Measurements from ENCODE around the gene OR8D1. TPM values are rescaled to one million over a fixed set of nuclear protein-coding genes. Genes with fewer than 3 reads are reported as not detected.
A peak's percentile ranks its signal among the peaks of the same experiment; 100 is the strongest.
"Not testable (repeated sequence)": the region's sequence is repeated elsewhere in the genome, so short reads cannot be mapped to it uniquely, and the experiment has no call there.

The OR8D1 gene
- polyA plus RNA-seq, 3 donors, result not detected

- H2AFZ ChIP-seq (ENCODE audit: insufficient read depth, low read depth, low read length, poor library complexity, severe bottlenecking); H3K36me3 ChIP-seq (replicated peaks in 1 of 2; ENCODE audit: control insufficient read depth in 1 of 2, insufficient read depth in 2 of 2, low read length in 2 of 2); H3K9me3 Mint-ChIP-seq; H4K20me1 ChIP-seq (ENCODE audit: insufficient read depth, low read length); H3K79me2 ChIP-seq (ENCODE audit: insufficient read depth, low read length); H3K4me3 Mint-ChIP-seq; H3K9me3 ChIP-seq (replicated peaks in 1 of 2; ENCODE audit: control insufficient read depth in 1 of 2, insufficient read depth in 1 of 2, low read length in 2 of 2); intact Hi-C loops (cut with micrococcal nuclease); H3K9ac ChIP-seq (ENCODE audit: insufficient read depth, low read length, poor library complexity, severe bottlenecking); H3K4me1 Mint-ChIP-seq; H3K27ac ChIP-seq (ENCODE audit: low read depth in 1 of 2, low read length in 2 of 2); H3K27me3 Mint-ChIP-seq (ENCODE audit: low read depth in 3 of 3); H3K27me3 ChIP-seq (ENCODE audit: control insufficient read depth in 2 of 2, insufficient read depth in 2 of 2, low read length in 2 of 2); H3K4me2 ChIP-seq (replicated peaks; ENCODE audit: extremely low read depth, low read length, poor library complexity, severe bottlenecking); H3K36me3 Mint-ChIP-seq; H3K4me1 ChIP-seq (ENCODE audit: control insufficient read depth in 1 of 2, insufficient read depth in 2 of 2, low read length in 2 of 2); H3K4me3 ChIP-seq (replicated peaks in 1 of 3; ENCODE audit: low read depth in 2 of 3, low read length in 3 of 3): not testable (repeated sequence)
- H3K27ac Mint-ChIP-seq, result peak overlapping the region in 3 of 7 donors; percentile 50 to 90 (median 77)
- no CpG with 5 or more reads among the region's 4 CpGs for WGBS (ENCODE audit: insufficient coverage)
- DNase-seq, result peak; percentile 28 to 61 (median 30)
These were observed 48.7 kb downstream of the OR8D1 start for GRCh38 chr11:124265041-124265440.

GRCh38 chr11:124256076-124256475, 57.7 kb downstream of the OR8D1 start, which contains the start of gene OR8G5:
TSS of gene OR8G5 (plus strand) at chr11:124256376. CDS start at chr11:124264932, 8,556 bp downstream.
- Histone ChIP-seq H3K27me3 (ENCODE audit: control insufficient read depth in 2 of 2, insufficient read depth in 2 of 2, low read length in 2 of 2) (no peaks in the 10 kb centered on the region), H3K4me3 (replicated peaks in 1 of 3; ENCODE audit: low read depth in 2 of 3, low read length in 3 of 3) (no peak within 1 kb of the TSS), H3K9me3 (replicated peaks in 1 of 2; ENCODE audit: control insufficient read depth in 1 of 2, insufficient read depth in 1 of 2, low read length in 2 of 2) (no peaks in the 10 kb centered on the region), H3K79me2 (ENCODE audit: insufficient read depth, low read length) (no peaks in the 10 kb centered on the region), H4K20me1 (ENCODE audit: insufficient read depth, low read length) (no peaks in the 10 kb centered on the region), H3K4me1 (ENCODE audit: control insufficient read depth in 1 of 2, insufficient read depth in 2 of 2, low read length in 2 of 2) (no peaks in the 10 kb centered on the region), H3K27ac (ENCODE audit: low read depth in 1 of 2, low read length in 2 of 2) (no peak within 1 kb of the TSS), H2AFZ (ENCODE audit: insufficient read depth, low read depth, low read length, poor library complexity, severe bottlenecking) (no peak within 1 kb of the TSS), H3K36me3 (replicated peaks in 1 of 2; ENCODE audit: control insufficient read depth in 1 of 2, insufficient read depth in 2 of 2, low read length in 2 of 2) (no peaks in the 10 kb centered on the region), H3K4me2 (replicated peaks; ENCODE audit: extremely low read depth, low read length, poor library complexity, severe bottlenecking) (no peak within 1 kb of the TSS), H3K9ac (ENCODE audit: insufficient read depth, low read length, poor library complexity, severe bottlenecking) (no peak within 1 kb of the TSS)
- H3K9me3 Mint-ChIP-seq, result peaks cover 0 to under 1% (median 0%) of the 10 kb centered on the region in 7 donors
- intact Hi-C loops (cut with micrococcal nuclease), result no loop called here
- WGBS (ENCODE audit: insufficient coverage), result 70% methylated on average over 3 of the region's 4 CpGs
- H3K27ac Mint-ChIP-seq, result no peak within 1 kb of the TSS
- no peaks in the 10 kb centered on the region for H3K36me3 Mint-ChIP-seq
- no peak for TF ChIP-seq CTCF (IDR thresholded peaks at IDR 0.05)
- H3K27me3 Mint-ChIP-seq (ENCODE audit: low read depth in 3 of 3), result no peaks in the 10 kb centered on the region
- H3K4me3 Mint-ChIP-seq, result no peak within 1 kb of the TSS
- DNase-seq, result no peak
- no peaks in the 10 kb centered on the region for H3K4me1 Mint-ChIP-seq

Other genes starting within 250 kb of the OR8D1 start
- gene VWA5A, start 198.5 kb downstream of the OR8D1 start, polyA plus RNA-seq, result 10 to 100 TPM in 1 of 3 donors, 1 to 10 TPM in 2; 7.6 to 11.2 (median 8.8) TPM
- not detected for gene OR10D3, start 130.6 kb downstream of the OR8D1 start, polyA plus RNA-seq
- gene OR8G1, start 72.9 kb downstream of the OR8D1 start, polyA plus RNA-seq, result not detected
- gene OR8G5, start 57.6 kb downstream of the OR8D1 start, polyA plus RNA-seq, result not detected
- not detected for gene OR8D2, start 6.2 kb upstream of the OR8D1 start, polyA plus RNA-seq
- not detected for gene OR8B2, start 70.5 kb upstream of the OR8D1 start, polyA plus RNA-seq
- not detected for gene OR8B3, start 85.1 kb upstream of the OR8D1 start, polyA plus RNA-seq
- not detected for gene OR8B4, start 110.9 kb upstream of the OR8D1 start, polyA plus RNA-seq
- gene OR8B8, start 131.7 kb upstream of the OR8D1 start, polyA plus RNA-seq, result not detected
- not detected for gene OR8B12, start 229.7 kb upstream of the OR8D1 start, polyA plus RNA-seq